Central memory CD8-positive, alpha-beta T cell (primary cell): ENCODE results near the gene HBQ1.
"Not testable (repeated sequence)": the region's sequence is repeated elsewhere in the genome, so short reads cannot be mapped to it uniquely, and the experiment has no call there.

Source experiments
- ATAC-seq: fragments of 150-1000 bp; cut with Tn5 transposase; replicated peaks from 2 replicates; pipeline ENCODE4 v1.10.0; 2022; ENCODE audit warnings: mild to moderate bottlenecking, moderate FRiP score, moderate number of reproducible peaks; ENCODE audit not compliant: poor library complexity, severe bottlenecking; ENCODE audit errors: extremely low read depth
- DNase-seq, 2 donors: peaks; one replicate each; pipeline ENCODE4 v3.0.0; 2021; ENCODE audit warnings: low spot score in 2 of 2
- H3K27ac Mint-ChIP-seq: one replicate; pipeline ENCODE4 v1.8.0; 2022; ENCODE audit warnings: low read depth, mild to moderate bottlenecking, moderate library complexity, mixed read lengths
- H3K27me3 Mint-ChIP-seq: one replicate; pipeline ENCODE4 v1.8.0; 2022; ENCODE audit warnings: mixed read lengths
- H3K36me3 Mint-ChIP-seq: one replicate; pipeline ENCODE4 v1.8.0; 2022; ENCODE audit warnings: mild to moderate bottlenecking, moderate library complexity, mixed read lengths; ENCODE audit not compliant: insufficient read depth
- H3K4me1 Mint-ChIP-seq: one replicate; pipeline ENCODE4 v1.8.0; 2022; ENCODE audit warnings: mixed read lengths
- H3K4me3 Mint-ChIP-seq: one replicate; pipeline ENCODE4 v1.8.0; 2022; ENCODE audit warnings: mild to moderate bottlenecking, moderate library complexity, mixed read lengths
- H3K9me3 Mint-ChIP-seq: one replicate; pipeline ENCODE4 v1.8.0; 2022; ENCODE audit warnings: mixed read lengths

The HBQ1 gene

GRCh38 chr16:211631-212180 lies 31.4 kb downstream of the HBQ1 start:
- H3K4me1 Mint-ChIP-seq, ATAC-seq, H3K27me3 Mint-ChIP-seq, DNase-seq, H3K4me3 Mint-ChIP-seq, H3K27ac Mint-ChIP-seq, H3K9me3 Mint-ChIP-seq: not testable (repeated sequence)
- H3K36me3 Mint-ChIP-seq: peaks cover 60% of the 10 kb centered on the region

- H3K36me3 Mint-ChIP-seq: peaks cover 61% of the 10 kb centered on the region
- H3K4me3 Mint-ChIP-seq: no peak overlapping the region
- H3K27ac Mint-ChIP-seq: no peak overlapping the region
- no peaks in the 10 kb centered on the region for H3K27me3 Mint-ChIP-seq
- ATAC-seq: no peak
- no peaks in the 10 kb centered on the region for H3K4me1 Mint-ChIP-seq
- no peak for DNase-seq
- no peaks in the 10 kb centered on the region for H3K9me3 Mint-ChIP-seq
These were observed 32.7 kb downstream of the HBQ1 start for GRCh38 chr16:212999-213398.

- H3K27me3 Mint-ChIP-seq: no peaks in the 10 kb centered on the region
- ATAC-seq (no peak), DNase-seq (no peak)
- peaks cover 10% of the 10 kb centered on the region for H3K4me1 Mint-ChIP-seq
- H3K9me3 Mint-ChIP-seq: no peaks in the 10 kb centered on the region
- H3K36me3 Mint-ChIP-seq: peaks cover 82% of the 10 kb centered on the region
- no peak overlapping the region for H3K4me3 Mint-ChIP-seq
- H3K27ac Mint-ChIP-seq: no peak overlapping the region
These were observed 39.8 kb downstream of the HBQ1 start for GRCh38 chr16:220021-220420.

GRCh38 chr16:228151-228851 lies 48.0 kb downstream of the HBQ1 start:
- Mint-ChIP-seq H3K4me1 (peaks cover 18% of the 10 kb centered on the region), H3K4me3 (peak overlapping the region; percentile 86), H3K9me3 (no peaks in the 10 kb centered on the region), H3K27me3 (no peaks in the 10 kb centered on the region), H3K27ac (peak overlapping the region; percentile 88), H3K36me3 (peaks cover 52% of the 10 kb centered on the region)
- ATAC-seq (peak; percentile 54), DNase-seq (no peak)

GRCh38 chr16:228852-229730 lies 48.8 kb downstream of the HBQ1 start, which contains the start of gene LUC7L:
LUC7L (minus strand) TSS chr16:229449; CDS start chr16:229339, 110 bp downstream.
- peak within 1 kb of the TSS; percentile 86 for H3K4me3 Mint-ChIP-seq
- DNase-seq: peak; percentile 75 to 77
- H3K4me1 Mint-ChIP-seq: peaks cover 18% of the 10 kb centered on the region
- H3K27ac Mint-ChIP-seq: peak within 1 kb of the TSS; percentile 88
- no peaks in the 10 kb centered on the region for H3K9me3 Mint-ChIP-seq
- peaks cover 44% of the 10 kb centered on the region for H3K36me3 Mint-ChIP-seq
- H3K27me3 Mint-ChIP-seq: no peaks in the 10 kb centered on the region
- ATAC-seq: peak; percentile 90

- DNase-seq (no peak), ATAC-seq (no peak)
- no peaks in the 10 kb centered on the region for H3K9me3 Mint-ChIP-seq
- H3K4me1 Mint-ChIP-seq: peaks cover 19% of the 10 kb centered on the region
- peaks cover 43% of the 10 kb centered on the region for H3K36me3 Mint-ChIP-seq
- H3K27ac Mint-ChIP-seq: peak overlapping the region; percentile 88
- H3K4me3 Mint-ChIP-seq: peak overlapping the region; percentile 86
- H3K27me3 Mint-ChIP-seq: no peaks in the 10 kb centered on the region
These were observed 49.5 kb downstream of the HBQ1 start for GRCh38 chr16:229731-230281.

GRCh38 chr16:230351-230750 lies 50.1 kb downstream of the HBQ1 start:
- not testable (repeated sequence) for DNase-seq, H3K27me3 Mint-ChIP-seq, ATAC-seq, H3K9me3 Mint-ChIP-seq, H3K4me3 Mint-ChIP-seq, H3K27ac Mint-ChIP-seq
- peaks cover 24% of the 10 kb centered on the region for H3K4me1 Mint-ChIP-seq
- H3K36me3 Mint-ChIP-seq: peaks cover 44% of the 10 kb centered on the region
